HepG2 (cell line): Measurements from ENCODE around the gene SAP25. TPM values are rescaled to one million over a fixed set of nuclear protein-coding genes. Genes with fewer than 3 reads are reported as not detected.
A peak's percentile ranks its signal among the peaks of the same experiment; 100 is the strongest.

Experiments
- FOXK2 ChIP-seq: fragments of 450-650 bp; IDR thresholded peaks from 2 replicates; pipeline ENCODE4 v1.6.1; 2016
- HNRNPL ChIP-seq: fragments of 200-400 bp; formaldehyde crosslinking; IDR thresholded peaks from 2 replicates; pipeline ENCODE4 v1.6.1; 2017; ENCODE audit warnings: mild to moderate bottlenecking, low read depth, low read length
- HOXA3 ChIP-seq: sonication (generic); formaldehyde crosslinking; IDR thresholded peaks from 2 replicates; pipeline ENCODE4 v1.5.0; 2020; ENCODE audit warnings: missing genetic modification reagents
- IRF9 ChIP-seq: sonication (generic); formaldehyde crosslinking; IDR thresholded peaks from 2 replicates; pipeline ENCODE4 v1.8.0; 2022; ENCODE audit warnings: missing genetic modification reagents, mild to moderate bottlenecking, borderline replicate concordance
- MTA3 ChIP-seq: sonication (generic); formaldehyde crosslinking; IDR thresholded peaks from 2 replicates; pipeline ENCODE4 v1.4.0; 2020; ENCODE audit warnings: missing genetic modification reagents
- PAX8 ChIP-seq: sonication (generic); formaldehyde crosslinking; IDR thresholded peaks from 2 replicates; pipeline ENCODE4 v1.8.0; 2022; ENCODE audit warnings: mild to moderate bottlenecking, missing genetic modification reagents, borderline replicate concordance
- PBX3 ChIP-seq: sonication (generic); formaldehyde crosslinking; IDR thresholded peaks from 2 replicates; pipeline ENCODE4 v1.8.1; 2023; ENCODE audit warnings: missing genetic modification reagents, inconsistent platforms, borderline replicate concordance
- RBAK ChIP-seq: sonication (generic); formaldehyde crosslinking; IDR thresholded peaks from 2 replicates; pipeline ENCODE4 v1.5.1; 2020; ENCODE audit warnings: mild to moderate bottlenecking, missing genetic modification reagents
- SKI ChIP-seq: fragments of 450-650 bp; IDR thresholded peaks from one replicate; pipeline ENCODE4 v1.6.1; 2018; ENCODE audit warnings: mild to moderate bottlenecking; ENCODE audit not compliant: partially characterized antibody
- THAP8 ChIP-seq: sonication (generic); formaldehyde crosslinking; IDR thresholded peaks from 2 replicates; pipeline ENCODE4 v1.5.1; 2020; ENCODE audit warnings: missing genetic modification reagents, mild to moderate bottlenecking, borderline replicate concordance
- WIZ ChIP-seq: sonication (generic); formaldehyde crosslinking; IDR thresholded peaks from 2 replicates; pipeline ENCODE4 v1.5.1; 2020; ENCODE audit warnings: mild to moderate bottlenecking, missing genetic modification reagents
- XRCC5 ChIP-seq: fragments of 200-400 bp; formaldehyde crosslinking; optimal IDR thresholded peaks from 2 replicates; pipeline ENCODE3; 2017; ENCODE audit warnings: mild to moderate bottlenecking, low read length
- ZBTB21 ChIP-seq: sonication (generic); formaldehyde crosslinking; IDR thresholded peaks from 2 replicates; pipeline ENCODE4 v1.4.0; 2020; ENCODE audit warnings: missing genetic modification reagents
- ZNF24 ChIP-seq: fragments of 450-650 bp; IDR thresholded peaks from 2 replicates; pipeline ENCODE4 v1.6.1; 2017; ENCODE audit warnings: antibody characterized with exemption, mild to moderate bottlenecking
- ZNF383 ChIP-seq: sonication (generic); formaldehyde crosslinking; IDR thresholded peaks from 2 replicates; pipeline ENCODE4 v1.4.0; 2020; ENCODE audit warnings: missing genetic modification reagents, mild to moderate bottlenecking, borderline replicate concordance
- ZZZ3 ChIP-seq: sonication (generic); formaldehyde crosslinking; IDR thresholded peaks from 2 replicates; pipeline ENCODE4 v1.4.0; 2020; ENCODE audit warnings: missing genetic modification reagents, mild to moderate bottlenecking, borderline replicate concordance
- polyA plus RNA-seq, 8 experiments: library from polyadenylated mRNA; depleted of rRNA in 3 of 8; stranded (reverse) in 7 of 8; unstranded in 1 of 8; fragments of >200 nt; fragmentation: Illumina TruSeq in 4 of 8; extraction: Trizol in 4 of 8; gene quantifications; 2 replicates each; pipeline versions ENCODE4 v1.2.1 to v1.2.3, GENCODE V29; 2011 to 2016; ENCODE audit warnings: low read depth in 4 of 8, missing spikeins in 1 of 8, mixed read lengths in 1 of 8; ENCODE audit not compliant: insufficient read depth in 1 of 8
- total RNA-seq, 5 experiments: library from RNA; depleted of rRNA; stranded (reverse); fragments of >200 nt; fragmentation: Illumina TruSeq; extraction: Trizol; gene quantifications; 2 replicates each; pipeline ENCODE4 v1.2.3, GENCODE V29; 2016; ENCODE audit warnings: low read depth in 1 of 5
- TF ChIP-seq, protein P1 (sequence below): sonication (generic); formaldehyde crosslinking; IDR thresholded peaks from 2 replicates; pipeline ENCODE4 v1.8.1; 2023; ENCODE audit warnings: mild to moderate bottlenecking, inconsistent platforms, moderate library complexity, missing genetic modification reagents, borderline replicate concordance
- TF ChIP-seq, protein P2 (sequence below): fragments of 450-650 bp; IDR thresholded peaks from 2 replicates; pipeline ENCODE4 v1.6.1; 2017

SAP25 gene
- total and polyA plus RNA-seq, 2 of the 13 experiments (the other 11 are each of a cell fraction or from before 2014, with no cell fraction given) = 0.15 to 0.20 TPM

- TF ChIP-seq, protein P1, sequence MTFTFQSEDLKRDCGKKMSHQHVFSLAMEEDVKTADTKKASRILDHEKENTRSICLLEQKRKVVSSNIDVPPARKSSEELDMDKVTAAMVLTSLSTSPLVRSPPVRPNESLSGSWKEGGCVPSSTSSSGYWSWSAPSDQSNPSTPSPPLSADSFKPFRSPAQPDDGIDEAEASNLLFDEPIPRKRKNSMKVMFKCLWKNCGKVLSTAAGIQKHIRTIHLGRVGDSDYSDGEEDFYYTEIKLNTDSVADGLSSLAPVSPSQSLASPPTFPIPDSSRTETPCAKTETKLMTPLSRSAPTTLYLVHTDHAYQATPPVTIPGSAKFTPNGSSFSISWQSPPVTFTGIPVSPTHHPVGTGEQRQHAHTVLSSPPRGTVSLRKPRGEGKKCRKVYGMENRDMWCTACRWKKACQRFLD (CRISPR knock-in tag) = no peak
- TF ChIP-seq HOXA3 = 0 out of 2 replicates have a peak, but pooled peaks have one; percentile 17
- no peak for TF ChIP-seq XRCC5
- no peak for TF ChIP-seq THAP8
- TF ChIP-seq ZZZ3 (CRISPR knock-in tag) = no peak
- TF ChIP-seq ZBTB21 (CRISPR knock-in tag) = 0 out of 2 replicates have a peak, but pooled peaks have one; percentile 10
- TF ChIP-seq, protein P2, sequence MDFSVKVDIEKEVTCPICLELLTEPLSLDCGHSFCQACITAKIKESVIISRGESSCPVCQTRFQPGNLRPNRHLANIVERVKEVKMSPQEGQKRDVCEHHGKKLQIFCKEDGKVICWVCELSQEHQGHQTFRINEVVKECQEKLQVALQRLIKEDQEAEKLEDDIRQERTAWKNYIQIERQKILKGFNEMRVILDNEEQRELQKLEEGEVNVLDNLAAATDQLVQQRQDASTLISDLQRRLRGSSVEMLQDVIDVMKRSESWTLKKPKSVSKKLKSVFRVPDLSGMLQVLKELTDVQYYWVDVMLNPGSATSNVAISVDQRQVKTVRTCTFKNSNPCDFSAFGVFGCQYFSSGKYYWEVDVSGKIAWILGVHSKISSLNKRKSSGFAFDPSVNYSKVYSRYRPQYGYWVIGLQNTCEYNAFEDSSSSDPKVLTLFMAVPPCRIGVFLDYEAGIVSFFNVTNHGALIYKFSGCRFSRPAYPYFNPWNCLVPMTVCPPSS = no peak
- no peak for TF ChIP-seq RBAK
- TF ChIP-seq FOXK2 = no peak
- no peak for TF ChIP-seq ZNF24
- TF ChIP-seq HNRNPL = no peak
- no peak for TF ChIP-seq ZNF383 (CRISPR knock-in tag)
- no peak for TF ChIP-seq PAX8 (CRISPR knock-in tag)
- TF ChIP-seq WIZ (CRISPR knock-in tag) = no peak
- no peak for TF ChIP-seq MTA3 (CRISPR knock-in tag)
- no peak for TF ChIP-seq SKI
- no peak for TF ChIP-seq PBX3 (CRISPR knock-in tag)
- TF ChIP-seq IRF9 (CRISPR knock-in tag) = no peak
Observed at GRCh38 chr7:100540073-100540723, 33.5 kb downstream of the SAP25 start (continued).
